GM19438 (cell line): ENCODE results near the gene JADE2.

Source experiments
- ATAC-seq: cut with Tn5 transposase; IDR thresholded peaks from one replicate; pipeline ENCODE4 v1.9.1; 2021; ENCODE audit warnings: low read depth; ENCODE audit not compliant: unreplicated experiment

Gene JADE2

DNA sequence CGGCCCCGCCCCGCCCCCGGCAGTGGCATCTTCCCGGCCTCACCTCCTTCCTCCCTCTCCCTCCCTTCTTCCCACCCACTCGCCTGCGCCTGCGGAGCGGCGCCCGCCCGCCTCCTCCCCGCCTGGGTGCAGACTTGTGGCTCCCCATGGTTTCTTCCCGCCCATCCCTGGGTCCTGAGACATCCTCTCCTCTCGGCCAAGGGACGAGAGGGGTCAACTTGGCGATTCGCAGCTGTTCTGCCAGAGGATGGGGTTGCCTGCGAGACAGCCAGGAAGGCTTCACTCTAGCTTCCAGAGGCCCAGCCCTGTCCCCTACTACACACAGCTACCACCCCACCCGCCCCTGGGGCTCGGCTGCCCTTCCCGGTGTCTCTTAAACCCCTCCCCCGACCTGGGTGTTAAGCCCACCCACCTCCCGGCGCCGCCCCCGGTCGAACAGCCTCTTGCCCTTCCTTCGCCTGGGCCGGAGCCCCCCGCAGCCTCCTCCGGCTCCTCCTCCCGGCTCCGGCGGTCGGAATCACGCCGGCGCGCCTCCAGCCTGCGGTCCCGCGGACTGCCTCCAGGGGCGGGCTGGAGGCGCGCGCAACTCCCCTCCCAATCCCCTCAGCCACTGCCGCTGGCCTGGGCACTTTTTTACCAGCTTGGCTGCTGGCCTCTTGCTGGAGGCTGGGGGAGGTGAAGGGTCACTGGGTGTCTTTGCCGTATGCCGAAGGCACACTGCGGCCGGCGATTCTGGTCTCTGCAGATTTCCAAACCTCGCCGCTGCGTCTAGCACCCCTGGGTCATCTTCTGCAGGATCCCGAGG lies 1.9 kb downstream of the JADE2 start:
- peak; percentile 37 for ATAC-seq

DNA sequence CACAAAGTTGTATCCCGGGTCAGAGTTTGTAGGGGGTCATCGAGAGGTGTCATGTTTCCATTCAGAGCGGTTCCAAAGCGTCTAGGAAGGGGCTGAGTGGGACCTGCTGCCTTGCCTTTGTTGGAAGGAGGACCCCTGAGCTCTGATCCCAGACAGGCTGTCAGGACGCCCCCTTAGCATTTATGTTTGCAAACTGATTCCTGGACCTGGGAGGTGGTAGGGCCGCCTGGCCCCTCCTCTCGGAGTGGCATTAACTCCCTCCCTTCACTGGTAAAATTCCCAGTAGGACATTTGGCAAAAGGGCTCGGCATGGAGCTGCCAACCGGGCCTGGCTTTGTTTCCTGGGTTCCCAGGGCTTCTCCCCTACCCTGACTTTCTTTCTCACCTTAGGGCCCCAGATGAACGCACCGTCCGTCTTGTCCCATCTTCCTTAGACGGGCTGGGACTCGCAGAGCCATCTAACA lies 2.5 kb downstream of the JADE2 start:
- no peak for ATAC-seq

DNA sequence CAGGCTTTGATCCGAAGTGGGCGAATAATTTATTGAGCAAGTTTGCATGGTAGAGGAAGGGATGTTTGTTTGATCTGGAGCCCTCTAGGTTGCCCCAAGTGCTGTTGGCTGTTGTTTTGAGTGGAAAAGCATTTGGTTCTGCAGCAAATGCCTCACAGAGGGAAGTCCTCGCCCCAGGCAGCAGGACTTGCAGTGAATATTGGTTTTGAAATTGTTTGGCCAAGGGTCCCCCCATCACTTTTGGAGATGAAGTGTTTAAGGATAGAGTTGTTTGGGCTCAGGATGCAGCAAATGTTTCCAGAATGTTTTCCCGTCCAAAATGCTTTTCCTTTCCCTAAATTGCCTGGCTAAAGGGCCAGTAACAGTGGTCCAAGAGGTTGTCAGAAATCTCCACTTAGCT lies 3.1 kb downstream of the JADE2 start:
- no peak for ATAC-seq

DNA sequence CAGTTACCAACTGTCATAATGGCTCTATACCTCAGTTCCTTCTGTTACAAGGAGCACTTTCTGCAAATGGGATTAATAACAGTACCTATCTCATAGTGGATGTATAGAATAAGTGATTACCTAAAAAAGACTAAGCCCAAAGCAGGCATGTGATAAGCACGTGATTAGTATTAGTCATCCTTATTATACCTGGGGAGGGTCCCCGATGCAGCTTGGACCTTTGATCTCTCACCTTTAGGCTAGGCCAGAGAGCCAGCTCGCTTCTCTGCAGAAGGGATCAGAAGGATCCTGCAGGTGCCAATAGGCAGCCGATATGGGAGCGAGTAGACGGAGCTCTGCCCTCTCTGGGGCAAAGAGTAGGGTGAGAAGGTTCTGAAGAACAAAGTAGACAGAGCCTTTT lies 4.0 kb downstream of the JADE2 start:
- ATAC-seq, result no peak

DNA sequence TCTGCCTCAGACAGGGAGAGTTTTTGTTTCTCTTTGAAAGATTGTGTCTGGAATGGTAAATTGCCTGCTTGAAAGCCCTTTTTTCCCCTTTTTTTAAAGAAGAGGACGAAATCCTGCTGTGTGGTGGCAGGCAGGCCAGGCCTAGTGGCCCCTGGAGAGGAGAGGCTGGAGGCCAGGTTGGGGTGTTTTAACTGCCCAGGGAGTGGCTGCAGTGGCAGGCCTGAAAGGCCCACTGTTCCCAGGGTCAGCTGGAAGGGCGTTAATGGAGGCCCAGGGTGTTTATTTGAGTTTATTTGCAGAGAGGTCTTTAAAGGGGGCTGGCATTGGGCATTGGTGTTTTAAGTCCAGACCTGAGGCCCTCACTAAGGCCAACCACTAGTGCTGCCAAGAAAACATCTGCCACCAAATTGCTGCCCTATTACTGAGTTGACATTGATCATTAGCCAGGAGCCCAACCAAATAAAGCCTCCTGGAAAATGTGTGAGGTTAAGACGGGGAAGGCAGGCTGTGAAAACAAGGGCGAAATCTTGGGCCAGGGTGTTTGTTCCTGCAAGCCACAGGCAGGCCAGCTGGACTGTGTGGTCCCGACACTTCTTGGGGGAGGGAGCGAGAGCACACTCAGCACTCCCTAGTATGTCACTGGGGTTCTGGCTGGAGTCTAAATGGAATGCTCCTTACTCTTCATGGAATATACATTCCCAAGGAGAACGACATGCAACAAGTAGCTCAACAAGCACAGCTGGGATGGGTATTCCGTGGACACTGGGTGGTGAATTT lies 5.0 kb downstream of the JADE2 start:
- no peak for ATAC-seq

DNA sequence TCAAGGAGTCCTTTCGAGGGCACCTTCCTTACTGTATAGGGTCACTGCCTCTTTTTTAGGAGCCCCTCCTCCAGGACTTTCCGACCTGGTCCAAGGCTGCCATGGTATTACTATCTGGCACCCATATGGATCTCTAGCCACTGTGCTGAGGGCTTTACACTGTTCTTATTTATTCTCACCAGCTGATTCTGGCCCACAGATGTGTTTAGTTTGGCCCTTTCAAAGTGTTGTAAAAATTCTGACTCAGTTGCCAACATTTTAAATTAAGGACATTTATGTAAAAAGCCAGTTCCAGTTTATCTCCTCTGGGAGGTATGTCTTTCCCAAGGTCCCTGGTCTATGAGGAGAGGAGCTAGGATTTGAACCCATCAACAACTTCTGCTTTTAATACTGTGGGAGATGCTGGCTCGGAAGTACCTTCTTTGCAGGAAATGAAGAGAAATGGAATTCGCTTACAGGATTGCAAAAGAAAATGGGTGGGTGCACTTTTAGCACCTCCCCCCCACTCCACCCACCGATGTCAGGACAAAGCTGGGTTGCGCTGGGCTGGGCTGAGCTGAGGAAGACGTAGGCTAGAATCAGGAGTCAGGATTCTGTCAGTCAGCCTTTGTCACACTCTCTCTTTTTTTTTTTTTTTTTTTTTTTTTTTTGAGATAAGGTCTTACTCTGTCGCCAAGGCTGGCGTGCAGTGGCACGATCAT lies 7.8 kb downstream of the JADE2 start:
- ATAC-seq, result no peak

DNA sequence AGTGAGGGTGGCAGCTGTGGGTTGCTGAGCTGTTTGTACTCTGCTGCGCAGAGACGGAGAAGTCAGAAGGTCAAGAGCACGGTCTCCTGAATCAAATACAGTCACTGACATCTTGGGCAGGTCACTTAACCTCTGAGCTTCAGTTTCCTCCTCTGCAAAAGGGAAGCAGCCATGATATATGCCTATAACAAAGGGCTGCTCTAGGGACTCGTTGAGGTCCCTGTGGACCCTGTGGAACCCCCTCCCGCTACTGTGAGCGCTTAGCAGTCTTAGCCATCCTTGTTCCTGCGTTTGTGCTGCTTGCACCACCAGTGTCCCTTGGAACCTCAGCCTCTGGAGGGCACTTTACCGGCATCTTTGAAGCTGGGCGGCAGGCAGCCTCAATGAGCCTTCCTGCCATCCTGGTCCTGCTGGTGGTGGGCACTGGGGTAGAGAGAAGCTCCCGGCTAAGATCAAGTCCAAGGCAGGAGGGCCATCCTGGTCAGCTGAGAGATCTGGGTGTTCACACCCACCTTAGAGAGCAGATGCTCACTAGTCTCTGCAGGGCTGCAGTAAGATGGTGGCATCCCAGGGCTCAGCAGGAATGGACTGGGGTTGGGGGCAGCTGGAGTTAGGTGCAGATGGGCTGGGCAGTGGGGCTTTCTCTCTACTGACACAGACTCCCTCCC lies 8.7 kb downstream of the JADE2 start:
- ATAC-seq, result no peak

DNA sequence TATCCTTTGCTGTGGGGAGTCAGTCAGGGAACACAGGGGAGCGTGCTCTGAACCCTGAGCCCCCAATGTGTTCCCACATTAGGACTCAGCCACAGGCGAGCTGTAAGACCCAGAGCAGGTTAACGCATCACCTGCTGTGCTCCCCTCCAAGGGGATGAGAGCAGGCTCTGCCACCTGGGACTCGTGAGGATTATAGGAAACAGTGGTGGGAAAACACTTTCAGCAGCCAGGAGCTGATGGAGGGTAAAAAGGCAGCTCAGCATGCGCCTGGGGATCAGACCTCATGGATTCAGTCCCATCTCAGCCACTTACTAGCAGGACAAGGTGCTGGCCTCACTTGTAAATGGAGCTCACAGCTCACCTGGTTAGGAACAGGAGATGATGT lies 9.2 kb downstream of the JADE2 start:
- ATAC-seq, result no peak

DNA sequence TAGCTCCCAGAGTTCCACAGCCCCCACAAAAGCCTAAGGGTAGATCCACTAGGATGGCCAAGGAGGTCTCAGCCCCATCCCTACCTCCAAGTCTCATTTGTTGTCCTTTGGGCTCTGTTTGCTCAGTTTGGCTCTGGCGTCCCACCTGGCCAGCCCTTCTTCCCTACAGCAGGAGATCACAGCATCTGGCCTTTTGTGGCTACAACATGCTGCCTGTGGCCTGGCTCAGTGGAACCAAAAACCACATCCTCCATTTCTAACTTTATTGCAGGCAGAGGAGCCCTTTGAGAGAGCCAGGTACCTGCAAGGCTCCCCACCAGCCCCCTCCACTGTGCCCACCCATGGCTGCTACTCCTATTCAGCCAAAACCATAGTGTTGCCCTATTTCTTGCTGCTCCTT lies 11.4 kb downstream of the JADE2 start:
- no peak for ATAC-seq

DNA sequence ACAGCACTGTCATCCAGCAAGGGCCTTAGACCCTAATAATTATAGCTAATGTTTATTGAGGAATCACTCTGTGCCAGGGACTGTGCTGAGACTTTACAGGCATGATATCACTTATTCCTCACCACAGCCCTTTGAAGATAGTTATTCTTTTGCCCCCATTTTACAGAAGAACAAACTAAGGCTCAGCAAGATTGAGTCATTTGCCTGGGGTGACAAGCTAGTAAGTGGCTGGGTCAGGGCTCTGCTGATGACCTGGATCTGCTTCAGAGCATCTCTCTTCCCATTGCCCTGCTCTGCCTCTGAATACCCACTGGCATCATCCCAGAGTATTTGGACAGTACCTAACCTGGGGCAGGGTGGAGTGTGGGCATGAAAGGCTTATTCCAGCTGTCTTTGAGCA lies 11.8 kb downstream of the JADE2 start:
- ATAC-seq, result no peak

DNA sequence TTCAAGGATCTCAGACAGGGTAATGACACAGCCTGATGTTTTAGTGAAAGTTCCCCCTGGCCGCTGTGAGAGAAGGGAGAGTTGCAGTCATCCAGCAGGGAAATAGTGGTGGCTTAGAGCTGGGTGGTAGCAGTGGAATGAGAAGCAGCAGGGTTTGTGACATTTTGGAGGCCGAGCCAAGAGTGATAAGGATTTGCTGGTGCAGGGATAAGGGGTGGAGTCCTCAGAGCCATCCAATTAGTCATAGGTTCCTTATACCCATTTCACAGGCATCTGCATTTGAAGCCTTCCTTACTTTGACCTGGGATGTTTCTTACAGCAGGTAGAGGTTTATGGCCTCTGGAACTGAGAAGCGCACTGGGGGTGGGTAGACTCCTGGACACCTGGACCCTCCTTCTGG lies 12.8 kb downstream of the JADE2 start:
- no peak for ATAC-seq

DNA sequence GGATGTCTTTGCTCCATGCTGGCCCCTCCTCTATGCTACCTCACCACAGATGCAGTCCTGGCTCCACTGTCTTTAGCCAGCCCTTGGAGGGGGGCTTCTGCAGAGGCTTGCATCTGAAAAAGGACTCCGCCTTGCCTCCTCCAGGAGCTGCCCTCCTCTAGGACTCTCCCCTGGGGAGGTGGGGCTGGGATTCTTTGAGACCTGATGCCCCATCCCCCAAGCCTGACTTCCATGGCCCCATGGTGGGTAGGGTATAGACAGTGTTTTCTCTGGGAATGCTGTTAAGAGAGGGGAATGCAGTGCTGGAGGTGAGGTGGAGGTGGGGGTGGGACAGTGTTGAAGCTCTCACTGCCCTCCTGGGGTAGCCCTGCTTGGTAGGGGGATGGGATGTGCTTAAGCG lies 14.3 kb downstream of the JADE2 start:
- no peak for ATAC-seq

DNA sequence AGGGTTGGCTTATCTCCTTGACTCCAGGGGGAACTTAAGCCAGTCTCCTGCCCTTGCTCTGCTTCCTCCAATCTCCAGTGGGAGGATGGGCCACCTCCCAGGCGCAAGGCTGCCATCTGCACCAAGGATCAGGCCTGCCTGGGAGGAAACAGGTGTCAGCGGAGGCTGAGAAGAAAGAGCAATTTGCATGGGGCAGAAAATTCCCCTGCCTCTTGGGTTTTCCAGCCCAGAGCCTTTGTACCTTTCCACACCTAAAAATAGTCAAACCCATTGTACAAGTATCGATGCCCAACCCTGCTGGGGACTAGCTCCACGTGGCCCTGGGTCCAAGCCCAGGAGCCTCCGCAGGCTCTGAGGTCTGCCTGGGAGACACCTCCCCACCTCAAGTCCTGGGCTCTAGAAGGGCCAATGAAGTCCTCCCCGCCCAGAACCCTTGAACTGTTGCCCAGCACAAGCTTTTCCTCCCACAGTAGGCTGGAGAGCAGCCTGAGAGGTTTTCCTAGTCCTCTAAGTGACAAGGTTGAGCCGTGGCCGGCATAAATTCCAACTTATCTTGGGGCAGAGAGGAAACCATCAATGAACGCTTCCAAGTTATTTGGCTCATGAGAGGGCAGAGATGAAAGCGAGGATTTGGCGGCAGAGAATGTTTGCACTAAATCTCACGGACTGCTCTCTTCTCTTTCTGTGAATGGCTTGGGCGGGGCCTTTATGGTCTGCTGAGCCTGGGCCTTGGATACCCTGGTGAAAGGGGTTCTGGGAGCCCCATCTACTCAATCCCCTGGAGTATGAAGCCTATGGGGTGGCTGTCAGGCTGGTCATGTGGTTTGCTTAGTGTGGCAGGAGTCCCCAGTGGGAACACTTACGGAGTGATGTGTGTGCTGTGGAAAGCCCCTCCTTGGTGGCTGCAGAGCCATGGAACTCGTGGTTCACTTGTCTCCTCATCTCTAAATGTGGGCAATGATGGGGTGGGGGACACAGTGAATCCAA lies 15.6 kb downstream of the JADE2 start:
- ATAC-seq, result peak; percentile 27

DNA sequence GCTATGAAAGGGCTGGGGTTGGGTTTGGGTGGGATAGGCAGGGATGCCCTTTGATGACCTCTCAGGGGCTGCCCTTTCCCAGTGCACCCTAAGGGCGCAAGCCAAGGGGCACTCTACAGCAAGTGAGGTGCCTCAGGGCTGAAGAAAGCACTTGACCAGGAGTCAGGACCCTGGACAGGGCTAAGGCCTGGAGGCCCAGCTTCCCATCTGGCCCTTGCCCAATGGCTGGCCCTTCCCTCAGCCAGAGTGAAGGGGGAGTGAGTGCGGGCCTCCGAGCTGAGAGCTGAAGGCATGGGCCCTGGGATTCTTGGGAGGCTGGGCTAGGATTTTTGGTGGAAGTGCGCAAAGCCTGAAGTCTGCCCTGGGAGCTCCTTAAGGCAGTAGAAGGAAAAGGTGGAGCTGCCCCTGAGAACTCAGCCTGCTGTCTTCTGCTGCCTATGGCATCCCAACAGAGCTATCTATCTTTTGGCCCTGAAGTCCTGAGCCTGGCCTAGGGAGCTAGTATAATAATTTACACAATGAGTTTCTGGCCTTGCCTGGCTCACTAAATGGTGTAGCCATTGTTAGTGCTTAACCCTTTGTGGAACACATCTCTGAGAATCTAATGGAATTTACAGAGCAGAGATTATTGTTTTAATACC lies 16.4 kb downstream of the JADE2 start:
- no peak for ATAC-seq

DNA sequence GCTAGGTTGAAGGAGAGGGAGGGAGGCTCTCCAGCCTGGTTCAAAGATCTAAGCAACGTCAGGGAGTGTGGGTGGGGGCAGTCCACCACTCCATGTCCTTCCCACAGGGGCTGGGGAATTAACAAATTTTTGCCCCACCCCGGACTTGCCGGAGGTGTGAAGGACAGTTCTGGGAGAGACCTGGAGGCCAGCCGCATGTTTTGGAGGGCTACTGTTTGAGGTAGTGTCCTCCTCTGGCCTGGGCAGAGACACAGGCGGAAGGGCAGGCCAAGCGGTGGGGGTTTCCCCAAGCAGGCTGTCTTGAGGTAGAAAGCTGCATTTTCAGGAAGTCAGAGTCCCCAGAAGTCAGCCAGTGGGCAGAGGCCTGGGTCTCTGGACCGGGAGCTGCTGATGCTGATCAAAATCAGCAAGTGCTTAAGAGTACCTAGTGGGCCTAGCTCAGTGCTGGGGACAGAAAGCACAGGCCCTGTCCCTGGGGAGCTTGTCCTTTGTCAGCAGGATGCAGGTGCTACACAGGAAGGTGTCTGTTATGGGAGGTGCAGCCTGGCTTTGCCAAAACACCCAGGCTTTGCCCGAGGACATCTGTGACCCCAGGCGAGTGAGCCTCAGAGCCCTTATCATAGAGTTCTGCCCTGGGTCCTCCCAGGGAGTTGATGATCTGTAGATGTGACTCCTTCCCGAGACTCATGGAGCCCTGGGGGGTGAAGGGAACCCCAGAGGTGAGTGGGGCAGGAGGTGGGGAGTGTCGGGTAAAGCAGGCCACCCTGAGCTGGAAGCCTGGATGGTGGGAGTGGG lies 18.5 kb downstream of the JADE2 start:
- peak; percentile 54 for ATAC-seq

DNA sequence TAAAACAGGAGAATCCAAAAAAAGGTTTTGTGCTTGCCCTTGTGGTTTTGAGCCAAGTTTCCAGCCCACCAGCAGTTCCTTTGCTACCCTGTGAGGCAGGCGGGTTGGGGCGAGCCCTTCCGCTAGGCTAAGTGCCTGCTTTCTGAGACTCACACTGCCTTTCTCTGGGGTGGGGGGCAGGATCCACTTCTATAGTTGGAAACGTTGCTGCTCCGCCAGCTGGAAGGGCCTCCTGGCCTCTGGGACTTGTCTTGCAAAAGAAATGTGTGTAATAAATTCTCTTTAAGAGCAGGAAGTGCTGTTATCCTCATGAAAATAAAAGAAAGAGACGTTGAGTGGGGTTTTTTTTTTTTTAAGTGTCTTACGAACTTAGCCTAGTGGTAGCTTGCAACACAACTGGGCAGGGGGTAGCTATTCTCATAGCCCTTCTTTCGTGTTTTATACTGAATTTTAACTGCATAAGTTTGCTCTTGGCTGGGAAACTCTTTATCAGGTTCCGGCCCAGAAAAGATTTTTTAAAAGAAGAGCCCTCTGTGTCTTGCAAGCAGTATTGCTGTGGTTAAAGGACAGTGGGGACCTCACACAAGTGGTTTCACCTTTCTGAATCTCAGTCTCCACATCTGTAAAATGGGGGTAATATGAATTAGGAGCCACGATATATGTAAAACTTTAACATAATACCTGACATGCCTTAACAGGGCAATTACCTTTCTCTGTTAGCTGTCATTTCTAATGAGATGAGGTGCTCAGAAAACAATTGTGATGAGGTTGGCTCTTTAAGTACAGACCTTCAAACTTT lies 19.8 kb downstream of the JADE2 start:
- no peak for ATAC-seq

DNA sequence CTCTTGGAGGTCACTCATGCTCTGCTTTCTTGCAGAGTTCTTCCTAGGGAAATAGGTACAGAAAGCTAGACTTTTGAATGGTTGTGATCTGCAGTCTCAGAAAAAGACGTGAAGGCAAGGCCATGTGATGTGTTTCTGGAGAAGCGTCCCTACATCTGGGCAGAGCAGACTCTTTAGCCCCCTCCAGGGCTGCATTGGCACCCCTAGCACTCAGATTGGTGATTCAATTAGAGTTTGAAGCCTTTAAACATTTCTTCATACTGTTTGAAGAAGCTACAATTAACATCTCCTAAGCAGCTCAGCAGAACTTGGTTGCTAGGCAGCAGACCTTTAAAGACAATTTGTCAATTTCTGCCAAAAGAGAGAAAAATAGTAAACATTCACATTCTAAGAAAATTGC lies 21.6 kb downstream of the JADE2 start:
- ATAC-seq, result no peak

DNA sequence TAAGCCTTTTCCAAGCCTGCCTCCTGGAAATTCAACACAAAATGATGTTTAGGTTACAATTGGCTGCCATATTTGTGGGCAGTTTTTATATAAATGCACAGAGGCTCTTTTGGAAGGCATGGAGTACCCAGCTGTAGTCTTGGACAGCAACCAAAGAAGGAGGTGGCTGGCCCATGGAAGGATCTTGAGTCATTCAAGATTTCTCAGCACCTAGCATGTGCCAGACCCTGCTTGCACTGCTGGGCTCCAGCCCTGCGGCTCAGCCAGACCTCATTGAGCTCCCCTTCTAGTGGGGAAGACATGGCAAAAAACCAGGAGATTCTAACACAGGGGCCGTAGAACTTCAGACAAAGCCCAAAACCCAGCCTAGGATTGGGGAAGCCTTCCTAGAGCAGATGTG lies 22.1 kb downstream of the JADE2 start:
- no peak for ATAC-seq
